HG02973 (cell line): ENCODE measurements around the gene TTI1.

Experiments used
- ATAC-seq: cut with Tn5 transposase; IDR thresholded peaks from one replicate; pipeline ENCODE4 v1.9.1; 2021; ENCODE audit warnings: moderate library complexity; ENCODE audit not compliant: unreplicated experiment

Gene TTI1

DNA sequence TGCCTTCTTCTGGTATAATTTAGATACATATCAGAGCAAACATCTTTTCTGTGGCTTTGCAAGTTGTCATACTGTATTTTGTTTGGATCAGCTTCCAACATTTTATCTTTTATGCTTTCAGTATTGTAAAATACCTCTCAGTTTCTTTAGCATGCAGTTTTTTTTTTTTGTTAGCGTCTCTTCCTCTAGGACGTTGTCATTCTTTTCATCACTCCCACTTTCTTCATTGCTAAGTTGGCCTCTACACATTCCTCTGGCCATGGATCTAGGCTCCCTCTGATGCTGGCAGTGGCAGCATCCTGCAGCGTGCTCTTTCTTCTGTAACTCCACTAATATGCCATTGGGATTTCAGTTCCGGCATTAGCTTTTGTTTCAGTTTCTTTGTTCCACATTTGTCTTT is 22.0 kb upstream of the TTI1 start:
- no peak for ATAC-seq

DNA sequence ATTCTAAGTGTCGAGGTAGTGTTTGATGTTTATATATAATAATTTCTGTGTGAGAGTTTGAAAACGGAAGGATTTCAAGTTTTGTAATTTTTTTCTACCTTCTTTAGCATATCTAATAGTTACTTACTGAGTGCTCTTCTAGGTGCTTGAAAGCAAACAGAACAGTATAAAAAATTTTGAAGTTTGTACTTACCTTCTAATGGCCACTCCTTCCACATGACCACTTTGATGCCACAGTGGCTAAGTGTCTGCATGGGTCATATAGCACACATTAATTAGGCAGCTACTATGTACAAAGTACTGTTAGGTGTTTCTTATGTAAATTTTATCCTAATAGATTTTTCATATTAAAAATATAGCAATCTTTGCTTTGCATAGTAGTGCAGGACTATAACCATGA is 21.4 kb upstream of the TTI1 start:
- ATAC-seq, result no peak

DNA sequence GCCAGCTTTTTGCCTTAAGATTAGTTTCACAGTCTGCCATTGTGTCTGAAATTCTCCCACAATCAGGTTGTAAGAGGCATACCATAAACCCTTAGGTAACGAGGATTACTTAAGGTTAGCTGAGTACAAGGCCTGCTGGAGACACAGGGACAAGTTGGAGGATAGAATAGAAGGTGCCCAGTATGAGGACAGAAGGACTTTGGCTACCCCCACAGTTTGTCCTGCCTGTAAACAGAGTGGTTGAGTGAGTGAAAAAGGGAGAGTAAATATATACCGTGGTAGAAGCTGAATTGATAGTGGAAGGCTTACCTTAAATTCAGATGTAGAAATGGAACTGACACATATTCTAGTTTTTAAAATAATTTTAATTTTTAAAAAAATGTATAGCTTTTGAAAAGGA is 19.6 kb upstream of the TTI1 start:
- no peak for ATAC-seq

DNA sequence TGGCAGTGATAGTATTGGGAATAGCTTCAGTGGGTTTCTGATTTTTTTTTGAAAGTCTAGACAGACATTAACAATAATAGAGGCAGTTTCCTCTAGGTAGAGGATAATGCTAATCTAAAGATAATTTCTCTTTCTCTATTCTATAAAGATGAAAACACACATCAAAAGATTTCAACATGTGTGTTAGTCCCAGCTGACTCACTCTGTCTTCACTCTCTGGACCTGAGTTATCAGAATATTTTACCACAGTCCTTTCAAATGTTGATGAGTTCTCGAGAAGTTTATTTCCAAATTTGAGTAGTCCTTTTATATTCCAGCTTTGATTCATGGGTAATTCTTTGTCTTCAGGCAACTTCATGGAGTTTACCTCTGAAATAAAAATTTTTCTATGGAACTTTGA is 17.4 kb upstream of the TTI1 start:
- no peak for ATAC-seq

DNA sequence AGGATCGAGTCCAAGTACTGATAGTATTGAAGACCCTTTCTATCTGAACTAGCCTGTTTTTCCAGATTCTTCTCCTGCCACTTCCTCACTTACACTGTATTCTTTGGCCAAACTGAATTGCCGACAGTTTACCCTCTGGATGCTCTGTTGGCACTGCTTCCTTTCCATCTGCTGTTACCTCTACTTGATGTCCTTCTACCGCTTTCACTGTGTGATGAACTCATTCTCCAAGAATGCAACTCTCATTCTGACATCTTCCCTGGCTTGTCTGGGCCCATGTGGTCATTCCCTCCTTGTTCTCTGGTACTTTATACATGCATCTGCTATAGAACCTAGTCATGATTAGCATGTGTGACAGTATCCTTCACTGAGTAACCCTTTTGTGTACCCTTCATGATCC is 16.5 kb upstream of the TTI1 start:
- no peak for ATAC-seq

DNA sequence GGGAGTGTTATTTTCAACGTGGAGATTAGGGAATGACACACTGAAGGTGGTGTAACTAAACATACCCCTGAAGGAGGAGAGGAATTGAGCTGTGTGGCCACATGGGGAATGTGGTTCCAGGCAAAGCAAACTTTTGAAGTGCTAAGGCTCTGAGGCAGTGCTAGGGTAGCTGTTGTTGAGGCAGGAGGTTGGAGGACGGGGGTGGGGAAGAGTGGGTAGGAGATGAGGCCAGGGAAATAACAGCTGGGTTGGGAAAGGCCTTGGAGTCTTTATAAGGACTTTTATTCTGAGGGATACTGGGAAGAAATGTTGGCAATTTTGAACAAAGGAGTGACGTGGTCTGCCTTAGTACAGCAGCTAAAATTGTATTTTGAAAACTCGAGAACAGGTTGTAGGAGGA is 13.3 kb upstream of the TTI1 start:
- no peak for ATAC-seq

DNA sequence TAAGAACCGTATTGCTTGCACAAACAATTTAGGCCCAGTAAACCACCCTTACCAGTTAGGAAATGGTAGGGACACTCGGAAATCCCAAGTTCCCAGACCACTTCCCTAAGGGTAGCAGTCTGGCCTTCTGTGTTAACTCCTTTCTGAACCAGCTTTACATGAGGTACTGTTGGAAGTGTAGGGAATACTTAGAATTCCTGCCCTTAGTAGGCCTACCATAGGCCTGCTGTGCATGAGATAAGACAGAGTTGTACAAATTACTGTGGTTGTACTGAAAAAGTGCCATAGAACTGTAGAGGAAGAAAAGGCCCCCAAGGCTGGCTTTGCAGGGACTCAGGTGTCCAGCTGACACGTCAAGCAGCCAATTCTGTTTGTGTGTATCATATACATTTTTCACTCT is 11.4 kb upstream of the TTI1 start:
- ATAC-seq, result no peak

DNA sequence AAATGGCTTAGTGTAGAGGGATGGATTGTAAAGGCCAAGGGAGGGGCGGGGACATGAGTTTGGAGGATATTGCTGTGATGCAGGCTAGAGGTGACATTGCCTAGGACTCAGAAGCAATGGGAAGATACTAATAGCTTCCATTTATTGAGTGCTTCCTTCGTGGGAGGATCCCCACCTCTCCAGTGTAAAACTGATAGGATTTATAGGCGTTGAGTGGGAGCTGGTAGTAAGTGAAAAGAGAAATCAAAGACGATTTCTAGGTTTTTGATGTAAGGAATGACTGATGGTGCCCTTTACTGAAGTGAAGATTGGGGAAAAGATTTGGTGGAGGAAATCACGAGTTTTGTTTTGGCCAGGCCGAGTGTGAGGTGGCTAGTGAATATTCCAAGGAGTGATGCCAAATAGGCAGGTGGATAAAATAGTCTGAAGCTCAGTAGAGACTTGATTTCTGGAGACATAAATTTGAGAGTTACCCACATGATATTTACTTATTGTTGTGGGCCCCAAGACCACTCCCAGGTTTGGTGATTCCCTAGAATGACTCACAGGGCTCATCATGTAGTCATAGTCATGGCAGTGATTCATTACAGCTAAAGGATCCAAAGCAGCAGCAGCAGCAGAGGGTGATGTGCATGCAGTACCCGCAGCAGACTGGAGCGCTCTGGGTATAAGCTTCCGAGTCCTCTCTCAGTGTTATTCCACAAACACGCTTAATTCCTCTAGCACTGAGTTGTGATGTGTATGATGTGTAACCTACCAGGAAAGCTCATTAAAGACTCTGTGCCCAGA is 10.4 kb upstream of the TTI1 start:
- ATAC-seq, result no peak

DNA sequence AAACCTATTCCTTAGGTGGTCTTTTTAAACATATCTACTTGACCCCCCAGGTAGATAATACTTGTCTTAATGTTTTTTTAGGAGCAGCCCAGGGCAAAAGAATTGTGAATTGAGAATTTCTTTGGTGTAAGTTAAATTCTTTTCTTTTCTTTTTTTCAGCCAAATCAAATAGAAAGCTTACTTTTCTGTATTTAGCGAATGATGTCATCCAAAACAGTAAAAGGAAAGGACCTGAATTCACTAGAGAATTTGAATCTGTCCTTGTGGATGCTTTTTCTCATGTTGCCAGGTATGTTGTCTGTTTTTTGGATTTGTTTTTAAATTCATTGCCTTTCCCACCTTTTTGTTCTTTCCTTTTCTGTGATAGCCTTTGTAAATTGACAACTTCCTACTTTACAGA is 7.0 kb upstream of the TTI1 start:
- ATAC-seq, result no peak

DNA sequence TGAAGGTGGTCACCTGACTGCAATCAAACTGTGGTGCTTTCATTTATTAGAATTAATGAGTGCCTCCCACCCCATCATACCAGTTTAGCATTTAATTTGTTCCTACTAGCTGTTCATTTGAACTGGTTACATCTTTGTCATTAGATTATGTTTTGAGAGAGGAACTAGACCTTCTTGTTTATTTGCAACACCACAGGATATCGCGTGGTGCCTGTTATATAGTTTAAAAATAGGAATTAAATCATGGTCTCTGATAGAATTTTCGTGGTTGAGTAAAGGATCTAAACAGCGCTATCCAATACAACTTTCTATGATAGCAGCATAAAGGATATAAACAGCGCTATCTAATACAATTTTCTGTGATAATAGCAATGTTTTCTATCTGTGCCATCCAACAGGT is 3.1 kb upstream of the TTI1 start:
- ATAC-seq, result no peak

DNA sequence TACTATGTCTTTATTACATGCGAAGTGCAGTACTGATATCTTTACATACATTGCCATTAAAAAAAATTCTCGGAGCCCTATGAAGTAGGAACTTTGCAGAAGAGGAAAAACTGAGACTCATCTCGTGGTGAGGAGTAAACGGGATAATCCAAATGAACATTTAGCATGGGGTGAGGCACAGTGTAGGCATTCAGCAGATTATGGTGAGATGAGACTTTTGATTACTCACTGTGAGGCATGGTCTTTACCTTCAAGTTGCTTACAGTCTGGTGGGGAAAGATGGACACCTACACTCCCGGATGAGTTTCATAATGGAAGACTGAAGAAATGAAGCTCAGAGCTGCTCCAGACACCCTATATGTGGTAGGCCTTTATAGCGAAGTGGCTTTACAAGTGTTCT is 1.7 kb upstream of the TTI1 start:
- ATAC-seq, result no peak

DNA sequence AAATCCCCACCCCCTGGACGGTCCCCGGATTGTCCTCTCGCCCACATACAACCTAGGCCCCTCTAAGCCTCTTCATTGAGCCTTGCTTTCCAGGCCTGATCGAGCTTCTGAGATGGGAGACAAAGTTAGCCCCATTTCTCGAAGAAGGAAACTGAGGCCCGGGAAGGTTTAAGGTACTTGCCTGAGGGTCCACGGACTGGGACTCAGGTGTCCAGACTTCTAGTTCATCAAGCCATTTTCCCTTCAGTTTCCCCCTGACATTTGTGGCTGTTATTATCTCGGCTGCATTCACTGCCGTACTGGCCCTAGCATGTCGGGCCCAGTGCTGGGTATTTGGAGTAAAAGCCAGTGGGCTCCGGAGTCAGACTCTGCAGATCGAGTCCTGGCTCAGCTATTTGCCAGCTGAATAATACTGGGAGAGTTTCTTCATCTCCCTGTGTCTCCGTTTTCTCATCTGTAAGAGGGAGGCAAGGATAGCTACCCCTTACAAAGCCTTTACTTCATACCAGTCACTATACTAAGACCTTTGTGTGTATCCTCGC is 923 bp upstream of the TTI1 start:
- ATAC-seq, result peak; percentile 6

DNA sequence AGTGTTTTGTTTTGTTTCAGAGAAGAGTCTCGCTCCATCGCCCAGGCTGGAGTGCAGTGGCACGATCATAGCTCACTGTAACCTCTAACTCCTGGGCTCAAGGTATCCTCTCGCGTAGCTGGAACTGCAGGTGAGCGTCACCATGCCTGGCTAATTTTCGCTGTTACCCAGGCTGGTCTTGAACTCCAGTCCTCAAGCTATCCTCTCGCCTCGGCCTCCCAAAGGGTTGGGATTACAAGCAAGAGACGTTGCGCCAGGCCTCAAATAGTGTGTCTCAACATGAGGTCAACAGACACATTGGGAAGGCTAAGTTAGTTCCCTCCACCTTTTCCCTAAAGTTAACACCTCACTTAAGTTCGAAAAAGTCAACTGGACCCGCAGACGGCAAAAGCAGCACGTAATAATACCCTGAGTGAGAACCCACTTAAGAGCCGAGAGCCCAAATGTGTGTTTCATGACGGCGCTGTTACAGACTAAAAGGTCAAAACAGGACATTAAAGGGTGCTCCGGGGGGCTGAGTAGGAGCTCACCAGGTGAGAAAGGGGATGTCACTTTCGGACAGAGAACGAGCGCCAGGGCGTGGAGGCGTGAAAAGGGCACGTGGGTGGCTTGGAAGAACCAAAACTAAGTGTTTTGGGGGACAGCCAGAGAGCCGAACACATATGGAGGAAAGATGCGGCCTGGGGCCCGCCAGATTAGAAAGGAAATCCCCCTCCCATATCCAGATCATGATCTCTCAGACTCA is 499 bp downstream of the TTI1 start:
- peak; percentile 41 for ATAC-seq

DNA sequence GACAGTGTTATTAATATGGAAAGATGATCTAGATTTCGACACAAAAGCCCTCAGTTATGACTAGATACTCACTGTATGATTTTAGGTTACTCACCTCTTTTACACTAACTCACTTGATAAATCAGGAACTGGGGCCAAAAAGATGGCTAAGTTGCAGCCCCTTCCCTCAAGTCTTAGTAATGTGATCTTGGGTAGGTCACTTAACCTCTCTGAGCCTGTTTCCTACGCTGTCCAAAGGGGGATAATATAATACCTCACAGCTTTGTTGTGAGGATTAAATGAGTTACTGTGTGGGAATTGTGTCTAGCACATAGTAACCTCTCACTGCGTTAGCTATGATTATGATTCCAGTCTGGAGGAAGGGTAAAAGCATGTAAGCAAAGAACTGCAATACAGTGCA is 1.3 kb downstream of the TTI1 start:
- ATAC-seq, result no peak

DNA sequence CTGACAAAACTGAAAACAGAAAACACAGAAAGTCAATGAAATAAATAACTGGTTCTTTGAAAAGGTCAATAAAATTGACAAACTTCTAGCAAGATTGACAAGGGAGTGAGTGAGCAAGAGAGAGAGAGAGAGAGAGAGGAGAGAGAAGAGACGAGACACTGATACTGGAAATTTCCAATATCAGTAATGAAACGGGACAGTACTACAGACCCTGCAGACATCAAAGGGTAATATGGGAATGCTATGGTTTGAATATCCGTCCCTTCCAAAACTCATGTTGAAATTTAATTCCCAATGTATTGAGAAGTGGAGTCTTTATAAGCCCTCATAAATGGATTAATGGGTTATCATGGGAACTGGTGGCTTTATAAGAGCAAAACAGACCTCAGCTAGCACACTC is 3.8 kb downstream of the TTI1 start:
- no peak for ATAC-seq

DNA sequence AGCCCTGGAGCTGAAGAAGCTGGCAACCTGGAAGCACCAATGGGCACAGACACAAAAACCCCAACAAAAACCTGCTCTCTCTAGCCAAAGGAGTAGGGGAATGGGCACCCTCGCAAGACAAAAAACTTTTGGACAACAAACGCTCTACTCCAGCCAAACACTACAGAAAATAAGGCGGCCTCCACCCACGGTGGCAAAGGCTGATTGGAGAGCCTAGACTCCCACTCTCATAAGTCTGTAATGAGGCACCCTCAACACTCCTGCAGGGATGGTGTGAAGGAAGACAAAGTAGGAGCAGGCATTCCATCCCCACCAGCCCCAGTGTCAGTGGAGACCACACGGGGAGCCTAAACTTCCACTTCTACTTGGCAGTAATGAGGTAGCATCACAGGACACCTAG is 8.8 kb downstream of the TTI1 start:
- ATAC-seq, result no peak

DNA sequence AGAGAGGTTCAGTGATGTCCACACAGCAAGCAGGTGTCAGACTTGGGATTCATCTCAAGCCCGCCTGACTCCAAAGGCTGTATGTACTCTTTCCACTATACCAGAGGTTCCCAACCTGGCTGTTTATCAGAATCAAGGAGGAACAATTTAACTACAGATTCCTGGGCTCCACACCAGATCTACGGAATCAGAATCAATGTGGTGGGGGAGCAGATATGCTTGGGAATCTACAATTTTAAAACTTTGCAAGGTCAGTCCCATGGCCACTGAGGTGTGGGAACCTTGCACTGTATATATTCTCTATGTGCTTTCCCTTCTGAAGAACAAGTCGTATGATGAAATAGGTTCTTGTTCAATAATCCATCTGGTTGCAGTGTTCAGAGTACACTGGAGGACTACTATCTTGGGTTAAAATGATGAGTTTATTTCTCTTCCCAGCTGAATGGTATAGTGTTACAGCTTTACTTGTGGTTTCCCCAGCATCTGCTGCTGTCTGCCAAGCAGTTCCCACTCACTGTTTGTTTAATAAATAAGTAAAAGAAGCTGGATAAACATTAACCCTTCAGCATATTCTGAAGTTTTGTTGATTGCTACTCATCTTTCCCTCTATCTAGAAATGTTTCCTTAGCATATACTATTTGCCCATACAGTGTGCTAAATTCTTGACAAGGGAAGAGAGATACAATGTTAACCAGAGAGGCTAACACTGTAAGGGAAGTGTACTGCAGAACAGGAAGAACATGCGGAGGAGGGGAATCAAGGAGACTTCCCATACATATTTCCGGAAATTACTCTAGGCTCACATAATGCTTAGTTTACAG is 9.9 kb downstream of the TTI1 start:
- ATAC-seq, result no peak

DNA sequence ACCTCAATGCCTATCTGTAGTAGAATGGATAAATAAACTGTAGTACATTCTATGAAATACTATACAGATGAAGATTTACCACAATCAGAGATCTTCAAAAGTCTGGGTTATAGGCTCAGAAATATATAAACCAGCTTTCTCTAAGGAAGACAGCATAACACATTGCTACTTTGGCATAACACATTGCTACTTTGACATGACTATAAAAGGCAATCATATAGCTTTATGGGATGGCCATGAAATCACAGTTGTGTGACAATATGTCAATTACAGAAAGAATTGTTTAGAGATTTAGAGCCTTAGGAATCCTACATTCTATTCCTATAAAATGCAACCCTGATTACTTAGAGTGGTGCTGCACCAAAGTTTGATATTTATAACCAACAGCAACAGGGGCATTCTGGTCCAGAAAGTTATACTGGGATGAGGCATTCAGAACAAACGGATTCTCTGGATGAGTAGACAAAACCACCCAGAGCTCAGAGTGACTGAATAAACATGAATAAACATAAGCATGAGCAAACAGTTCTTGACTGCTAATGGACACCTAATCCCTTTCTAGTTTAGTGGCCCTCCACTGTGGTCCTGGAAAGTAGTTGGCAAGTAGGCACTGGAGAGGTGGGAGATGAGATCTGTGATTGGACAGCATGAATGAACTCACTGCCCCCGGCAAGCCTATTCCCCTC is 12.0 kb downstream of the TTI1 start:
- ATAC-seq, result no peak

DNA sequence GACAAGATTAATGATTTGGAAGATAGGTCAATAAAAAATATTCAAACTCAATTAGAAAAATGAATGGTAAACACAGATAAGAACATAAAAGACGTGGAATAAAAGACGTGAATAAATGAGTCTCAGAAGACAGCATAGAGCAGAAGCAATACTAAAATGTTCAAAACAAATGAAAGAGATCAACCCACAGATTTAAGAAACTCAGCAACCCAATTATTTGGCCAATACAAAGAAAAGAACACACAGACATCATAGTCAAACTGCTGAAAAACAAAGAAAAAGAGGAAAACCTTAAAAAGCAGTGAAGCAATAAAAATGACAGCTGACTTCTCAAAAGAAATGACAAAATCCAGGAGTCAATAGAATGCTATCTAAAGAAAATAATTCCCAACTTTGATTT is 14.9 kb downstream of the TTI1 start:
- no peak for ATAC-seq

DNA sequence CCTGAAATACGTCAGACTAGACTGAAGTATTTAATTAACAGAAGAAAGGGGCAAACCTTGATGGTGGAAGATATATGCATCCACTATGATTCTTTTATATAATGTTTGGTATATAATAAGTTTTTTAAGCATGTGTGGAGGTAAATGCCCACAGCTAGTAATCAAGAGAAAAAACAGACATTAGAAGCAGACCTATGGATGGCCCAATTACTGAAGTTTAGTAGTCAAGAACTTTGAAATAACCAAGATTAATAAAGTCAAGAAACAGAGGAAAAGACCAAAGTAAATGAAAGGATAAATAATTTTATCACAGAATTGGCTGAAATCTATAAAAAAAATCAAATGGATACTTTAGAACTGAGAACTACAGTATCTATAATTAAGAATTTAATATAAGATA is 15.3 kb downstream of the TTI1 start:
- no peak for ATAC-seq

DNA sequence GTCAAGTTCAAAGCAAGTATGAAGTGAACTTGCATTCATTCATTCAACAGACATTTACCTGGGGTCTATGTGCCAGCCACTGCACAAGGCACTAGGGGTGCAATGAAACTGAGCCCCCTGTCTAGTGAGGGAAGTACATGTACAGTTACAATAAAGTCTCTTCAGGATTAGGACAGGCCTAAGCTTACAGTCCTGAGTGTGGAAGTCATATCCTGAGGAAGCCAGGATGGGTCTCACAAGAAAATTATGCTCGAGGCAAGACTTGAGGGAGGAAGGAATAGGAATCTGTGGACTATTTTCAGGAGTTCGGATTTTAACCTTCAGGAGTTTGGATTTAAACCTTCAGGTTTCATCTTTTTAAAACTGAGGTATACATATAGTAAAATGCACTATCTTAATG is 19.4 kb downstream of the TTI1 start:
- ATAC-seq, result no peak
